HepG2 (cell line): ENCODE measurements around the gene CMKLR1.

ENCODE experiments used
- AGO1 ChIP-seq: fragments of 200-400 bp; formaldehyde crosslinking; IDR thresholded peaks from 2 replicates; pipeline ENCODE4 v1.6.1; 2017; ENCODE audit warnings: mild to moderate bottlenecking, low read depth, low read length, moderate library complexity; ENCODE audit not compliant: poor library complexity, severe bottlenecking
- ATRX ChIP-seq: sonication (generic); formaldehyde crosslinking; IDR thresholded peaks from 2 replicates; pipeline ENCODE4 v1.4.0; 2020; ENCODE audit warnings: missing genetic modification reagents, borderline replicate concordance
- JUN ChIP-seq: sonication (generic); formaldehyde crosslinking; IDR thresholded peaks from 2 replicates; pipeline ENCODE4 v1.4.0; 2020; ENCODE audit warnings: mild to moderate bottlenecking, missing genetic modification reagents
- MAFK ChIP-seq, 2 experiments: IDR thresholded peaks in 1 of 2; conservative IDR thresholded peaks in 1 of 2; 2 replicates each; pipeline ENCODE4 v1.6.1; 2011; ENCODE audit warnings: improper control_type of control experiment in 2 of 2, low read length in 2 of 2
- MYC ChIP-seq: sonication (generic); formaldehyde crosslinking; IDR thresholded peaks from 2 replicates; pipeline ENCODE4 v1.9.0; 2021; ENCODE audit warnings: missing genetic modification reagents, borderline replicate concordance
- NR3C1 ChIP-seq: sonication (generic); formaldehyde crosslinking; IDR thresholded peaks from 2 replicates; pipeline ENCODE4 v1.4.0; 2020; ENCODE audit warnings: missing genetic modification reagents
- ZFAT ChIP-seq: sonication (generic); formaldehyde crosslinking; conservative IDR thresholded peaks from 2 replicates; pipeline ENCODE4 v1.8.1; 2023; ENCODE audit warnings: missing genetic modification reagents, inconsistent platforms
- ZNF629 ChIP-seq: sonication (generic); formaldehyde crosslinking; conservative IDR thresholded peaks from 2 replicates; pipeline ENCODE4 v1.5.0; 2020; ENCODE audit warnings: missing genetic modification reagents
- ZSCAN29 ChIP-seq: sonication (generic); formaldehyde crosslinking; conservative IDR thresholded peaks from 2 replicates; pipeline ENCODE4 v1.4.0; 2020; ENCODE audit warnings: mild to moderate bottlenecking, missing genetic modification reagents
- TF ChIP-seq, protein P1 (sequence below): sonication (generic); formaldehyde crosslinking; IDR thresholded peaks from 2 replicates; pipeline ENCODE4 v1.5.0; 2020; ENCODE audit warnings: mild to moderate bottlenecking, missing genetic modification reagents, moderate library complexity

DNA sequence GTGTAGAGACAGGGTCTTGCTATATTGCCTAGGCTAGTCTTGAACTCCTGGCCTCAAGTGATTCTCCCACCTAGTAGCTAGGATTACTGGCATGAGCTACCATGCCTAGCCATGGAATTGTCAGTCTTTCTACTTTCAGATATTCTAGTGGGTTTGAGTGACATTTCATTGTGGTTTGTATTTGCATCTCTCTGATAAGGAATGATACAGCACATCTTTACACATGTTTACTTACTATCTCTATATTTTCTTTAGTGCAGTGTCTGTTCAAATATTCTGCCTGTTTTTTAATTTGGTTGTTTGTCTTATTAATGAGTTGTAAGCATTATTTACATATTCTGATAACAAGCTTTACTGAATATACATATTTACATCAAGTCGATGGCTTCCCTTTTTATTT is 73.6 kb downstream of the CMKLR1 start:
- TF ChIP-seq AGO1: no peak
- no peak for TF ChIP-seq ATRX
- TF ChIP-seq, protein P1, sequence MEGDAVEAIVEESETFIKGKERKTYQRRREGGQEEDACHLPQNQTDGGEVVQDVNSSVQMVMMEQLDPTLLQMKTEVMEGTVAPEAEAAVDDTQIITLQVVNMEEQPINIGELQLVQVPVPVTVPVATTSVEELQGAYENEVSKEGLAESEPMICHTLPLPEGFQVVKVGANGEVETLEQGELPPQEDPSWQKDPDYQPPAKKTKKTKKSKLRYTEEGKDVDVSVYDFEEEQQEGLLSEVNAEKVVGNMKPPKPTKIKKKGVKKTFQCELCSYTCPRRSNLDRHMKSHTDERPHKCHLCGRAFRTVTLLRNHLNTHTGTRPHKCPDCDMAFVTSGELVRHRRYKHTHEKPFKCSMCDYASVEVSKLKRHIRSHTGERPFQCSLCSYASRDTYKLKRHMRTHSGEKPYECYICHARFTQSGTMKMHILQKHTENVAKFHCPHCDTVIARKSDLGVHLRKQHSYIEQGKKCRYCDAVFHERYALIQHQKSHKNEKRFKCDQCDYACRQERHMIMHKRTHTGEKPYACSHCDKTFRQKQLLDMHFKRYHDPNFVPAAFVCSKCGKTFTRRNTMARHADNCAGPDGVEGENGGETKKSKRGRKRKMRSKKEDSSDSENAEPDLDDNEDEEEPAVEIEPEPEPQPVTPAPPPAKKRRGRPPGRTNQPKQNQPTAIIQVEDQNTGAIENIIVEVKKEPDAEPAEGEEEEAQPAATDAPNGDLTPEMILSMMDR (CRISPR knock-in tag): no peak
- no peak for TF ChIP-seq JUN (CRISPR knock-in tag)
- TF ChIP-seq NR3C1 (CRISPR knock-in tag): no peak
- TF ChIP-seq ZNF629 (CRISPR knock-in tag): no peak
- TF ChIP-seq ZFAT (CRISPR knock-in tag): no peak
- no peak for TF ChIP-seq MAFK (conservative IDR thresholded peaks at IDR 0.05 in 1 of 2, IDR thresholded peaks at IDR 0.05 in 1 of 2; ENCODE audit: low read length in 2 of 2)
- no peak for TF ChIP-seq ZSCAN29 (CRISPR knock-in tag)
- no peak for TF ChIP-seq MYC (CRISPR knock-in tag)
